Activated CD8-positive, alpha-beta memory T cell treated with anti-CD3 and anti-CD28 coated beads for 36 hours (primary cell): Measurements from ENCODE around the gene ROR2. TPM values are rescaled to one million over a fixed set of nuclear protein-coding genes. Genes with fewer than 3 reads are reported as not detected.
"Not testable (repeated sequence)": the region's sequence is repeated elsewhere in the genome, so short reads cannot be mapped to it uniquely, and the experiment has no call there.

Experiments
- CTCF ChIA-PET: fragments of 350-600 bp; sonication (Branson Sonifier 250); formaldehyde crosslinking; loops from one replicate; lab custom pipeline; 2021; ENCODE audit warnings: antibody characterized with exemption; lab: Charles Lee
- POLR2A ChIA-PET: fragments of 350-600 bp; sonication (Branson Sonifier 250); formaldehyde crosslinking; loops from one replicate; lab custom pipeline; 2021; ENCODE audit warnings: antibody characterized with exemption; lab: Charles Lee
- total RNA-seq, 2 experiments: library from RNA; stranded (reverse); gene quantifications; one replicate each; pipeline ENCODE4 v1.2.3, GENCODE V29; 2021

ROR2 gene
- total RNA-seq, 2 experiments from 2014 or later = not detected

DNA sequence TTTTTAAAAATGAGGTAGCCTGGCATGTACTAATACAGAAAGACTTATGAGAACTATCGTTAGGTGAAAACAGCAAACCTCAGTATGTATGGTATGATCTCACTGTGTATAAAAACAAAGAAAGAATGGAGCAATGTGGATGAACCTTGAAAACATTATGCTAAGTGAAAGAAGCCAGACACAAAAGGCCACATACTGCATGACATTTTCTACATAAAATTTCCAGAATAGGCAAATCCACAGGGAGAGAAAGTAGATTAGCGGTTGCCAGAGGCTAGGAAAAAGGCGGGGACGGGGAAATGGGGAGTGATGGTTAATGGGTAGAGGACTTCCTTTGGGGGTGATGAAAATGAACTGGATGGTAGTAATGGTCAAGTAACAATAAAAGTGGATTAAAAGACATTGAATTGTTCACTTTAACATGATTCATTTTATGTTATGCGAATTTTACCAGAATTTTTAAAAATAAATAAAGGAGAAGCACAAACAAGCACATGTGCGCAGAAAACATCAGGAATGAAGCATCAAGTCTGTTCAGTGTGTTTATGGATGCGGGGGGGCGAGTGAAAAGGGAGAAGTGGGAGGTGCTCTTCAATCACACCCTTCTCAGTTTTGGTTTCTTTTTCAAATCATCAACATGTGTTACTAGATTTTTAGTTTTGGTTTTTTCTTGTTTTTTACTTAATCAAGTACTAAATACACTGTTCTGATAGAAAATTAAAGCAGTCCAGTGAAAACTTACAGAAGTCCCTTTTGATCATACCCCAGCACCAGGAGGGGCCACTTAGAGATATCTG lies 16.3 kb downstream of the ROR2 start:
- ChIA-PET POLR2A (no interaction called here), CTCF (interaction anchor here (1.6 kb wide), 1 partner anchor 16 kb away, joined by 3 read pairs; the partner anchor contains the start of gene ROR2)

DNA sequence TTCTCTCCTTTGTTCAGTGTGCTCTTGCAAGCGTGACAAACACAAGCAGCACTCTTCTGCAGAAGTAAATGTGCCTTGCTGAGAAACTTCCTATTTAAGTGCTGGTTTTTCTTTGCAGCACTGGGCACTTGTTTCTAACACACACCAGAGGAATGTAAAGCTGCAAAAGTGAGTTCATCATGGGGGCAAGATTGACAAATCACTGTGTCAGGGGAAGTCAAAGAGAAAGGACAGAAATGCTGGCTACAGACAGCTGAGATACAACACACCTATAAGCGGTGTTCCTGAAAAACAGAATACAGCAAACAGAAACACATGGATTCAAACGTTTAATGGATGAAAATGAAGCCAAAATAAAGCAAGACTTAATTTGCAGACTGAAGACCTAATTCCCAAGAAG lies 19.6 kb downstream of the ROR2 start:
- POLR2A ChIA-PET = no interaction called here
- CTCF ChIA-PET = no interaction called here

DNA sequence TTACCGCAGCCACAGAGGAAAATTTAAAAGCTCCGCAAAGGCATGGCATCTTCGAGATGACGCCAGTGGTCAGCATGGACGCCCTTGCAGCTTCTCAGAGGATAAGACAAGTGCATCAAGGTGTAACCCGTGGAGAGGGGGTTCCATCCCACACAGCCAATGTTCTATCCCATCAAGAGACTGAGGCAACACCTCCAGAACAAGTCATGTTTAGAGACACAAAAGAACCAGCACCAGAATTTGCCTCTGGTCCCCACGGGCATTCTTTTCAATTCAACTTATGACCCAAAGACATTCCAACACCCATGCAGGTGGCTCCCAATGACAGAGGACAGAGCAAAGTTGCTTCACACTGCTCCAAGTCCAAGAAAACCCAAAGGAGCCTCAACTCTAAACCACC lies 20.7 kb downstream of the ROR2 start:
- CTCF ChIA-PET = no interaction called here
- POLR2A ChIA-PET = no interaction called here

DNA sequence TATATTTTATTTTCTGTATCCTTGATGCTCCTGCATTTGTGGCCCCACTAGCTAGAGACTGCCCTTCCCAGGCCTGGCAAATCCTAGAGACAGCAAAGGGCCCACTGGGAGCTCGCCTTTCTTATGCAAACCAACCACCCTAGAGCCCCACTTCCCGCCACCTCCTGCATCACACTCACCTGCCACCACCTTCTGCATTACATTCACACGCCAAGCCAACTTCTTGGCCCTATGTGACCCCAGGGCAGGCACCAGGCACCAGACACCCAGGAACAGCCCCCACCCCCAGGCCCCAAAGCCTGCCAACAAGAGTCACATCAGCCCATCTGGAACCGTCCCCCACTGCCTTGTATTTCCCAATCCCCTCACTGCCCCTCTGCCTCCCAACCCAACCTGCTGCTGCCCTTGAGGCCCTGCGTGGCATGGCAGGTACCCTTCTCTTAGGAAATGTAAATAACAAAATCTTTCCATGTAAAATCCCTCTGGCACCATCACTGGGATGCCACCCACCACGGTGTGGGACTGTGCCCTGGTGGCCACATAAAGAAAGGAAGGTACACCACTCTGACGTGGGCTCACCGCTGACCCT lies 22.0 kb downstream of the ROR2 start:
- CTCF ChIA-PET = no interaction called here
- POLR2A ChIA-PET = no interaction called here

DNA sequence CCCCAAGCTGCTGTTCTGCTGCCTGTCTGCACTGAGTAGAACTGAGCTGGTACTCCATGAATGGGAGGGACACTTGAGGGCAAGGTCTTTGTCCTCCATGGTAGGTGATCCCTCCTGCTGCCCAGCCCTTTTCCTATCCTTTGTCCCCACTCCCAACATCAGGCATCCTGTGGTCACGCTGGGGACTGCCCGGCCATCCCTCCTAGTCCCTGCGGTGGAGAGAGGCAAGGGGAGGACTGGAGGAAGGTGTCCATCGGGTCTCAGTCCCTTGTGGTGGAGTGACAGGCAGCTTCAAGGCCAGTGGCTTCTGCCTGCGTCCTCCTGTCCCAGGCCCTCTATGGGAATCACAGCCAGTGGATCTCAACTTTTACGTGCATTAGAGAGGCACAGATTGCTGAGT lies 25.9 kb downstream of the ROR2 start:
- CTCF ChIA-PET = no interaction called here

DNA sequence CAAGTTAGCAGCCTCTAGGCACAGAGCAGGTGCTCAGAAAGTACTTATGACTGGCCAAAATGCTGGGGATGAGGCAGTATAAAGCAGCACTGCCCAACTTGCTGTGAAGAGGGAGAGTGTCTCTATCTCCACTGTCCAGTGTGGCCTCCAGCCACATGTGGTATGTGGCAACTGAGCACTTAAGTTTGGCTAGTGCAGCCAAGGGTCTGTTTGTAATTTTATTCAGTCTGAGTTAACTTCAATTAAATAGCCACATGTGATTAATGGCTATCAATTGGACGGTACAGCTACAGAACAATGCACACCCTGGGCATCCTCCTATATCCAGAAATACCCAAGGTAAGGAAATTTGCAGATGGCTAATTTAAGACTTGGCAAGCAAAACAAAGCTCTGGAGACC lies 26.9 kb downstream of the ROR2 start:
- ChIA-PET POLR2A (no interaction called here), CTCF (no interaction called here)

More for the DNA sequence above, 25.9 kb downstream of the ROR2 start:
- POLR2A ChIA-PET = no interaction called here

DNA sequence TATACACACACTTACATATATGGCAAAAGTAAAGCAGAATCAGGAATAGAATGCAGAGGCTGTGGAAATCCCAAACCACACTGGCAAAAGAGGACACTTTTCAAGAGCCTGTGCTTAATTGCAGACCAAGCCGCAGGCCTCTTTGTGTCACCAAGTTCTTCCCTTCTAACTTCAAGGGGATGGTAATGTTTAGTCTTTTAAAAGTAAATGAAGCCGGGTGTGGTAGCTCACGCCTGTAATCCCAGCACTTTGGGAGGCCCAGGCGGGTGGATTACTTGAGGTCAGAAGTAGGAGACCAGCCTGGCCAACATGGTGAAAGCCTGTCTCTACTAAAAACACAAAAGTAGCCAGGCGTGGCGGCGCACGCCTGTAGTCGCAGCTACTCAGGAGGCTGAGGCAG lies 28.7 kb downstream of the ROR2 start:
- ChIA-PET CTCF (no interaction called here), POLR2A (no interaction called here)

DNA sequence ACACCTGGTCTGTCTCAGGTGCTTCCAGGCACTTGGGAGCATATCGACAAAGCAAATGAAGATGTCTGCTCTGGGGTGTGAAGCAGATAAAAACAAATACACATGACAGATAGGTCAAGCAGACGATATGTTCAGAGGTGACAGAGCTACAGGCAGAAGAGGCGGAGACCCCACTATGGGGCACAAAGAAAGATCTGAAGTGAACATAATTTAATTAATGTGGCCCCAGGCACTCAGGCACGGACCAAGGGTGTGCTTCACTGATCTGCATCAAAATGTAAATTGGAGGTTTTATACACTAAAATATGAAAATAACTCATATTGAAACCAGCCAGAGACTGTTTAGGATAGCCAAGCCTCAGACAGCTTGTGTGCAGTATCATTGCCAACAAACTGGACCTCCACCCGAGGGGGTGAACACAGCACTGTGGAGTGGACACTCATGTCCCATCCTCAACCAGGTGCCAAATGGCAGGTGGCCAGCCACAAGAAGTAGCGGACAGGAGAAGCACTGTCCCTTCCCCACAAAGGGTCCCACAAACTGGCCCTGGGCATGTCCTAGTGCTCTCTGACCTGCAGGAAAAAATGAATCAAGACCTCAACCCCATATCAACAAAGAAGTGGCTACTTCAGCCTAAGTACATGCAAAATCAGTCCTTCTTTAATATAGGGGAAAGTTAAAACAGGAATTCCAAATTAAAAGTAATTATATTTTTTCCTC lies 29.2 kb downstream of the ROR2 start:
- POLR2A ChIA-PET = no interaction called here

DNA sequence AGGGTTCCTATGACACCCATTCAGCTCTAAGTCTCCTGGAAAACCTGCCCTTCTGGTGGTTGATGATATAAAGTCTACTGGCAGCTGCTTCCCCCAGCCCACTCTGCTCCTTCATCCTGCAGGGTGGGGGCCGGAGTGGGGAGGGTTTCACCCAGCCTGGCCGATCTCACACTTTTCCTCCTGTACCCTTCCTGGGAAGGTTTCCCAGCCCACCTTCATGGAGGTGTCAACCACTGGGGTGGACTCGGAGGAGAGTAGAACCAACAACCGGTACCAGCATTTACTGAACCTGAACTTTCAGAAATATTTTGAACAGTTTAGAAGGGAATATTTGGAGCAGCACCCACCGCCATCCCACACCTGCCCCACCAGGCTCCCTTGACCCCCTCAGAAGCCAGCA lies 30.4 kb downstream of the ROR2 start:
- POLR2A ChIA-PET = no interaction called here
- CTCF ChIA-PET = no interaction called here

More for the DNA sequence above, 29.2 kb downstream of the ROR2 start:
- CTCF ChIA-PET = no interaction called here

DNA sequence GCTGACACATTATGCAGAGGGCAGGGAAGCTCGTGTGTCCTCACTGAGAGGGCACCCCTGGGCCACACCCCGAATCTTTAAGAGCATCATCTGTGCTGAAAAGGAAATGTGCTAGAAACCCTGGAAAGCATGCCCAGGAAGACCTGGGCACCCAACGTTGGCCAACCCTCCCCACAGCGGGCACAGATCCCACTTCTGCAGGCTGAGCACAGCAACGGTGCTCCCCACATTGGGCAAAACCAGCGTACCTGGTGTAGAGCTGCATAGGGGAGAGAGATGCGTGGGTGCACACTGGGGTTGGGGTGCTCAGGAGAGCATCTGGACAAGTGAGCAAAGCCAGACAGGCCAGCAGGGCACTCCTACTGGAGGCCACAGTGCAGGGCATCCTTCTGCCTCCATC lies 32.6 kb downstream of the ROR2 start:
- CTCF ChIA-PET = interaction anchor here (0.6 to 0.9 kb wide), 2 partner anchors 15 to 1002 kb away, joined by 3 to 4 read pairs; no protein-coding TSS in a partner anchor

DNA sequence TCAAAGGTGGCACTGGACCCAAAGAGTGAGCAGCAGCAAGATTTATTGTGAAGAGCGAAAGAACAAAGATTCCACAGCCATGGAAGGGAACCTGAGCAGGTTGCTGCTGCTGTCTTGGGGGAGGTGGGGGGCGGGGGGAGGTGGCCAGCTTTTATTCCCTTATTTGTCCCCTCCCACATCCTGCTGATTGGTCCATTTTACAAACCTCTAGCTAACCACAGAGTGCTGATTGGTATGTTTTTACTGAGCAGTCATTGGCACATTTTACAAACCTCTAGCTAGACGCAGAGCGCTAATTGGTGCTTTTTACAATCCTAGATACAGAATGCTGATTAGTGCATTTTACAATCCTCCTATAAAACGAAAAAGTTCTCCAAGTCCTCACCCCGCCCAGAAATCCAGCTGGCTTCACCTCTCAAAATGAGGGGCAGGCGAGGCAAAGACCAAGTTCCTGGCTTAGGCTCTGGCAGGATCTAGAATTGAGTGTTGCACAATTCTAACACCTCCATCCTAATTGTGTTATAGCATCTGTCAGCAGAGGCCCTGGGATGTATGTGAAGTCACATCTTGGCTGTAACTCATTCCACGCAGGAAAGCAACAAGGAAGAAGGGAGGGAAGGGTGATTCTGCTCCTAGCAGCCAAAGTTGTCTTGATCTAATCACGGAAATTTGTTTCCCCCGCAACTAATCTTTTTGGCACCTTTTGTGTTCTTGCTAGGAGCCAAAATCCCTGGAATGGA lies 34.3 kb downstream of the ROR2 start:
- CTCF ChIA-PET = no interaction called here
- POLR2A ChIA-PET = no interaction called here

More for the DNA sequence above, 32.6 kb downstream of the ROR2 start:
- POLR2A ChIA-PET = no interaction called here

DNA sequence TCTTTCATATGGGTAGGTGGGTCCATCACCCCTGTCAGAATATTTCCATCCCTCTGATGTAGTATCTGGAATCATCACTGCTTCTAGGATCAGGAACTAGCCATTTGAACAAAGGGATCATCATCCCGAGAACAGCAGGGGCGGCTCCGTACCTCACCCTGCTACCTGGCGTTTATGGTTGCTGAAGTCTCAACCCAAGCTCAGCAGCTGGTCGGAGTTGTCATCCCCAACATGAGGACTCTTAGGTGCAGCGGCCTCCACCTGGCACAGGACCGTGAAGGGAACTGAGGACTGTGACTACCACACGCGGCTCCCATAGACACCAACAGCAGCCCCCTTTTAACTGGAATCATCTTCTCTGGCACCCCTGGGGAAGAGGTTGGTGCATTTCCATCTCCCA lies 35.1 kb downstream of the ROR2 start:
- CTCF ChIA-PET = no interaction called here

DNA sequence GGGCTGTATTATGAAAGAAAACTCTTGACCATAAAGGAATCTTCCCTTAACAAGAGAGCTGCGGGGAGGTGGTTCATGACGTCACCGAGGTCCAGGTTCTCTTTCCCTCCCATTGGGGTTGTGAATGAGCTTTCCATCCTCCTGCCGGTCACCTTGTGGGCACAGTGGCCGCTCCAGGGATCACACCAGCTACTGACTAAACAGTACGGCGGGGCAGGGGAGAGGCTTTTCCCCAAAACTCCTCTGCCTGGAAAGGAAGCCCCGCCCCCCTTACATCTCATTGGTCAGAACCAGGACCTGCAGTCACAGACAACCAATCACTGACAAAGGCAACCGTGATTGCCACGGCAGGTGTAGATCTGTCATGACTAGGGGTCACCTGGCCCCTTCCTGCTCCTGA lies 35.6 kb downstream of the ROR2 start:
- ChIA-PET CTCF (no interaction called here), POLR2A (no interaction called here)

More for the DNA sequence above, 35.1 kb downstream of the ROR2 start:
- POLR2A ChIA-PET = no interaction called here

DNA sequence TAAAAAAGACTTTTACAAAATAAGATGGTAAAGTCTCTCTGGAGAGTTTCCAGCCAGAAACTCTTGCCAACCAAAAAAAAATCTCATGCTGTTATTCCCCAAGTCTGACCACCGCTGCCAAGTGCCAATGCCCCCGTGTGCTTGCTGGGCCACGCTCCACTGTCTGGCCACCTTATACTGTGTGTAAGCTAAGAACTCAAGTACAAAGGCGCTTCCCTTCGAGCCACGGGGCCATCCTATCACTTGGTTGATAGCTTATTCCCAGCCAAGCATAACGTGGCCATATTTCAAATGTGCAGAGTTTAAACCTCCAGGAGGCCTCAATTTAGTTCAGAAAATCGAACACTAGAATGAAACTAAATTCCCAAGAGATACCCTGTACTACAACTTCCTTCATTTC lies 36.0 kb downstream of the ROR2 start:
- ChIA-PET CTCF (no interaction called here), POLR2A (no interaction called here)

DNA sequence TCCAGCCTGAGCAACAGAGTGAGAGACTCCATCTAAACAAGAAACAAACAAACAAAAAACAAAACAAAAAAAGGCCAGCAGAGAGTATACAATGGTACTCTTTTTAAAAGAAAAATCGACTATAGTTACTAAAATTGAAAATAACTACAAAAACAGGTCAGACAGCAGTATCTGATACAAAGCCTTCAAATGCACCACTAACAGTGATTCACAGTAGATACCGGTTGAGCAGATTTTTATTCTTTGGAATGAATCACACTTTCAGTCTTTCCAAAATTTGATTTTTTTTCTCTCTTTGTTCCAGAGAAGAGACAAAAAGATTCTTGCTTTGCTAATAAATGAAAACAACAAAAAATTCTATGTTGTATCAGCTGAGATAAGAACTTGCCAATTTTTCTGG lies 36.9 kb downstream of the ROR2 start:
- POLR2A ChIA-PET = no interaction called here
- CTCF ChIA-PET = no interaction called here

DNA sequence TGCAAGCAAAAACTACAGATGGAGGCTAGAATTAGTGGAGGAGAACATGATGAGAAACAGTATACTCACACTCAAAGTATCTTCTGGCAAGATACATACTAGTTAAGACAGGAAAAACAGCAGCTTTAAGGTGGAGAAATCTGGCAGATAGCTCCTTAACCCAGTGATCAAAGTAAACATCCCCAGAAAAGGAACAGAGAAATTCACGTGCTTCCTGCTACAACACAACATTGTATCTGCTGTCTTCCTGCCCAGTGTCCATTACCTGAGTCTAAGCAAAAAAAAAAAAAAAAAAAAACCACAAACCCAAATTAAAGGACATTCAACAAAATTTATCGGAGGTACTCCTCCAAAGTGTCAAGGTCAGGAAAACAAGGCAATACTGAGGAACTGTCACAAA lies 38.4 kb downstream of the ROR2 start:
- POLR2A ChIA-PET = no interaction called here
- CTCF ChIA-PET = no interaction called here

DNA sequence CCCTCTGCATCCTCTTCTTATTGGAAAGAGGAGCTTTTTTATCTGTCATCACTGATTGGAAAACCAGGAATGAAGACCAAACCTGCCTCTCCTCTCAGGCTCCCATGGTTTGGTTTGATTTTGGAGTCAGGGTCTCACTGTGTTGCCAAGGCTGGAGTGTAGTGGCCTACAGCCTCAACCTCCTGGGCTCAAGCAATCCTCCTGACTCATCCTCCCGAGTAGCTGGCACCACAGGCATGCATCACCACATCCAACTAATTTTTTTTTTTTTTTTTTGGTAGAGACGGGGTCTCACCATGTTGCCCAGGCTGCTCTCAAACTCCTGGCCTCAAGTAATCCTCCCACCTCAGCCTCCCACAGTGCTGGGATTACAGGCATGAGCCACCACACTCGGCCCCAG lies 40.8 kb downstream of the ROR2 start:
- CTCF ChIA-PET = not testable (repeated sequence)
- POLR2A ChIA-PET = interaction anchor here (0.6 to 0.7 kb wide), 2 partner anchors 123 to 931 kb away, joined by 5 to 6 read pairs; no protein-coding TSS in a partner anchor

DNA sequence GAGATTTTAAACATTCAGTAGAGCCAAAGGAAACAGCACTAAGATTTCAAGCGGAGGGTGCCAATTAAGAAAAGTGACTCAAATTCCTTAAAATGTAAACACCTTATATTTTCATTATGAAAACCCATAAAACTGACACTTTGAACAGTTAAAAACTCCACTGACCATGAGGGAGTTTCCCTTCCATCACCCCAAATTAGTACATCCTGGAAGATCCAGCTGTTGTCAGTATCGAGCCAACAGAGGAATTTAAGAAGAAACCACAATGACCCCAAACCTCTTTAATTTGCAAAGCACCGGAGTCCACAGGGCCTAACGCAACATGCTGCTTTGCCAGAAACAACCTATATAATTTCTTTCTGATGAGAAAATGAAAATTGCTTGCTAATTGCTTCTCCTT lies 41.3 kb downstream of the ROR2 start:
- ChIA-PET POLR2A (no interaction called here), CTCF (no interaction called here)

DNA sequence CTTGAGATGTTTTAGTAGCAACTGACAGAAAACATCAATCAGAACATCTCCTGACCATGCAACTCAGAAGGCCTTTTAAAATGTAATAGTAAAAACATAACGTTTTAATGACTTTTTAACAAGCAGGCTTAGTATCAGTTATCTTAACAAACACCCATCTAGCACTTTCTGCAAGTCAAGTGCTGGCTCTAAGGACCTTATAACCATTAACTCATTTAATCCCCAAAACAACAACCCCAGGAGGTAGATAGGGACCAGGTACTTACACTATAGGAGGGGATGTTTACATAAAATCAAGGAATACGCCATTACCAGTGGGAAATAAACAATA lies 41.8 kb downstream of the ROR2 start:
- ChIA-PET CTCF (no interaction called here), POLR2A (no interaction called here)
